ENCODE results near the gene KCNMA1. TPM values are rescaled to one million over a fixed set of nuclear protein-coding genes. Genes with fewer than 3 reads are reported as not detected.
"Not testable (repeated sequence)": the region's sequence is repeated elsewhere in the genome, so short reads cannot be mapped to it uniquely, and the experiment has no call there.

The KCNMA1 gene
- not detected in 2 replicates for total RNA-seq

- intact Hi-C loops (cut with micrococcal nuclease): no loop called here
- H3K36me3 Mint-ChIP-seq (ENCODE audit: low read depth): no peaks in the 10 kb centered on the region
- no peaks in the 10 kb centered on the region for H3K4me1 Mint-ChIP-seq
- H3K4me3 Mint-ChIP-seq: no peak within 1 kb of the TSS
- H3K9me3 Mint-ChIP-seq: no peaks in the 10 kb centered on the region
- no peak for DNase-seq
- no peak within 1 kb of the TSS for H3K27ac Mint-ChIP-seq
- peaks cover 72% of the 10 kb centered on the region for H3K27me3 Mint-ChIP-seq
Measured at GRCh38 chr10:77637532-77638320, at the start of gene KCNMA1. Gene KCNMA1, minus strand, starts transcription at chr10:77637808.

GRCh38 chr10:77686650-77687417, 49.2 kb upstream of the KCNMA1 start:
- Mint-ChIP-seq H3K27ac (no peak overlapping the region), H3K4me3 (no peak overlapping the region), H3K4me1 (no peaks in the 10 kb centered on the region), H3K36me3 (ENCODE audit: low read depth) (no peaks in the 10 kb centered on the region), H3K27me3 (no peaks in the 10 kb centered on the region), H3K9me3 (no peaks in the 10 kb centered on the region)
- intact Hi-C loops (cut with micrococcal nuclease): no loop called here
- no peak for DNase-seq

GRCh38 chr10:77686096-77686495, 48.5 kb upstream of the KCNMA1 start:
- Mint-ChIP-seq H3K27ac (no peak overlapping the region), H3K4me1 (no peaks in the 10 kb centered on the region), H3K36me3 (ENCODE audit: low read depth) (no peaks in the 10 kb centered on the region), H3K4me3 (no peak overlapping the region), H3K9me3 (no peaks in the 10 kb centered on the region), H3K27me3 (no peaks in the 10 kb centered on the region)
- DNase-seq: no peak
- intact Hi-C loops (cut with micrococcal nuclease): no loop called here

GRCh38 chr10:77685432-77685831, 47.8 kb upstream of the KCNMA1 start:
- Mint-ChIP-seq H3K4me3 (no peak overlapping the region), H3K9me3 (no peaks in the 10 kb centered on the region), H3K36me3 (ENCODE audit: low read depth) (no peaks in the 10 kb centered on the region), H3K27me3 (no peaks in the 10 kb centered on the region), H3K27ac (no peak overlapping the region), H3K4me1 (no peaks in the 10 kb centered on the region)
- intact Hi-C loops (cut with micrococcal nuclease): no loop called here
- DNase-seq: no peak

GRCh38 chr10:77683088-77683432, 45.5 kb upstream of the KCNMA1 start:
- H3K27me3 Mint-ChIP-seq; H3K36me3 Mint-ChIP-seq (ENCODE audit: low read depth); DNase-seq; H3K9me3 Mint-ChIP-seq; H3K4me1 Mint-ChIP-seq; H3K4me3 Mint-ChIP-seq; H3K27ac Mint-ChIP-seq; intact Hi-C loops (cut with micrococcal nuclease): not testable (repeated sequence)

- intact Hi-C loops (cut with micrococcal nuclease): no loop called here
- no peaks in the 10 kb centered on the region for H3K4me1 Mint-ChIP-seq
- H3K9me3 Mint-ChIP-seq: no peaks in the 10 kb centered on the region
- no peak overlapping the region for H3K4me3 Mint-ChIP-seq
- no peak overlapping the region for H3K27ac Mint-ChIP-seq
- H3K36me3 Mint-ChIP-seq (ENCODE audit: low read depth): no peaks in the 10 kb centered on the region
- H3K27me3 Mint-ChIP-seq: no peaks in the 10 kb centered on the region
- DNase-seq: no peak
Measured at GRCh38 chr10:77682393-77683087, 44.9 kb upstream of the KCNMA1 start.

- Mint-ChIP-seq H3K4me1 (no peaks in the 10 kb centered on the region), H3K36me3 (ENCODE audit: low read depth) (no peaks in the 10 kb centered on the region), H3K9me3 (no peaks in the 10 kb centered on the region), H3K27me3 (no peaks in the 10 kb centered on the region), H3K27ac (no peak overlapping the region), H3K4me3 (no peak overlapping the region)
- no peak for DNase-seq
- intact Hi-C loops (cut with micrococcal nuclease): no loop called here
Measured at GRCh38 chr10:77681839-77682238, 44.2 kb upstream of the KCNMA1 start.

GRCh38 chr10:77680811-77681210, 43.2 kb upstream of the KCNMA1 start:
- DNase-seq: no peak
- Mint-ChIP-seq H3K9me3 (no peaks in the 10 kb centered on the region), H3K4me1 (no peaks in the 10 kb centered on the region), H3K4me3 (no peak overlapping the region), H3K27me3 (no peaks in the 10 kb centered on the region), H3K36me3 (ENCODE audit: low read depth) (no peaks in the 10 kb centered on the region), H3K27ac (no peak overlapping the region)
- intact Hi-C loops (cut with micrococcal nuclease): no loop called here

GRCh38 chr10:77680065-77680464, 42.5 kb upstream of the KCNMA1 start:
- no peak for DNase-seq
- H3K27ac Mint-ChIP-seq: no peak overlapping the region
- H3K4me3 Mint-ChIP-seq: no peak overlapping the region
- H3K9me3 Mint-ChIP-seq: no peaks in the 10 kb centered on the region
- intact Hi-C loops (cut with micrococcal nuclease): no loop called here
- H3K4me1 Mint-ChIP-seq: no peaks in the 10 kb centered on the region
- peaks cover 3% of the 10 kb centered on the region for H3K27me3 Mint-ChIP-seq
- H3K36me3 Mint-ChIP-seq (ENCODE audit: low read depth): no peaks in the 10 kb centered on the region

GRCh38 chr10:77679217-77679616, 41.6 kb upstream of the KCNMA1 start:
- H3K4me1 Mint-ChIP-seq: no peaks in the 10 kb centered on the region
- no peak overlapping the region for H3K27ac Mint-ChIP-seq
- H3K27me3 Mint-ChIP-seq: peaks cover 3% of the 10 kb centered on the region
- DNase-seq: no peak
- H3K4me3 Mint-ChIP-seq: no peak overlapping the region
- intact Hi-C loops (cut with micrococcal nuclease): no loop called here
- H3K36me3 Mint-ChIP-seq (ENCODE audit: low read depth): no peaks in the 10 kb centered on the region
- H3K9me3 Mint-ChIP-seq: no peaks in the 10 kb centered on the region

- H3K36me3 Mint-ChIP-seq (ENCODE audit: low read depth): no peaks in the 10 kb centered on the region
Measured at GRCh38 chr10:77678146-77678545, 40.5 kb upstream of the KCNMA1 start.

GRCh38 chr10:77675347-77675746, 37.7 kb upstream of the KCNMA1 start:
- no peak for DNase-seq
- peaks cover 9% of the 10 kb centered on the region for H3K27me3 Mint-ChIP-seq
- no peak overlapping the region for H3K4me3 Mint-ChIP-seq
- H3K9me3 Mint-ChIP-seq: no peaks in the 10 kb centered on the region
- H3K4me1 Mint-ChIP-seq: peaks cover 4% of the 10 kb centered on the region
- intact Hi-C loops (cut with micrococcal nuclease): no loop called here
- H3K36me3 Mint-ChIP-seq (ENCODE audit: low read depth): no peaks in the 10 kb centered on the region
- H3K27ac Mint-ChIP-seq: no peak overlapping the region

More at GRCh38 chr10:77678146-77678545, 40.5 kb upstream of the KCNMA1 start:
- Mint-ChIP-seq H3K4me1 (peaks cover 4% of the 10 kb centered on the region), H3K27ac (no peak overlapping the region), H3K9me3 (no peaks in the 10 kb centered on the region), H3K4me3 (no peak overlapping the region), H3K27me3 (peaks cover 9% of the 10 kb centered on the region)
- intact Hi-C loops (cut with micrococcal nuclease): no loop called here
- no peak for DNase-seq

- DNase-seq: no peak
- H3K9me3 Mint-ChIP-seq: no peaks in the 10 kb centered on the region
- intact Hi-C loops (cut with micrococcal nuclease): no loop called here
- H3K27me3 Mint-ChIP-seq: peaks cover 9% of the 10 kb centered on the region
- H3K4me1 Mint-ChIP-seq: peaks cover 4% of the 10 kb centered on the region
- H3K4me3 Mint-ChIP-seq: no peak overlapping the region
- H3K27ac Mint-ChIP-seq: no peak overlapping the region
- H3K36me3 Mint-ChIP-seq (ENCODE audit: low read depth): no peaks in the 10 kb centered on the region
Measured at GRCh38 chr10:77673515-77674140, 36.0 kb upstream of the KCNMA1 start.

GRCh38 chr10:77673101-77673500, 35.5 kb upstream of the KCNMA1 start:
- H3K9me3 Mint-ChIP-seq: no peaks in the 10 kb centered on the region
- H3K27ac Mint-ChIP-seq: no peak overlapping the region
- DNase-seq: no peak
- peaks cover 4% of the 10 kb centered on the region for H3K4me1 Mint-ChIP-seq
- intact Hi-C loops (cut with micrococcal nuclease): no loop called here
- no peak overlapping the region for H3K4me3 Mint-ChIP-seq
- H3K27me3 Mint-ChIP-seq: peaks cover 9% of the 10 kb centered on the region
- H3K36me3 Mint-ChIP-seq (ENCODE audit: low read depth): no peaks in the 10 kb centered on the region
